ENCODE data around the gene ZBTB24.

DNA sequence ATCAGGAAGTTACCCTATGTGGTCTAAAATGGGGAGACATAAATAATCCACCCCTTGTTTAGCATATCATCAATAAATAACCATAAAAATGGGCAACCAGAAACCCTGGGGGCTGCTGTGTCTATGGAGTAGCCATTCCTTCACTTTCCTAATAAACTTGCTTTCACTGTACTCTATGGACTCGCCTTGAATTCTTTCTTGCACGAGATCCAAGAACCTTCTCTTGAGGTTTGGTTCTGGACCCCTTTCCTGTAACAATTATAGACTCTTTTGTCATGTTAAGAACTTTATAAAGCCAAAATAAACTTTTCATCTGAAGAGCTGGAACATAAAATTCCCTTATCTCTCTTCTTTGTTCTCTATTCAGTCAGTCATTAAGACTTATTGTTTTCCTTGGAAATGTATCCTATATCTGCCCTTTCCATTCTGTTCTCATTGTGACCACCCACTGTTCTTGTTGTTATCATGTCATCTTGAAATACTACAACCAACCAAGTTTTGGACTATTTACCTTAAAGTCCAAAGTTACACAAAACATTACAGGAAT, 29.3 kb upstream of the ZBTB24 start:
- TF ChIP-seq, protein P1, sequence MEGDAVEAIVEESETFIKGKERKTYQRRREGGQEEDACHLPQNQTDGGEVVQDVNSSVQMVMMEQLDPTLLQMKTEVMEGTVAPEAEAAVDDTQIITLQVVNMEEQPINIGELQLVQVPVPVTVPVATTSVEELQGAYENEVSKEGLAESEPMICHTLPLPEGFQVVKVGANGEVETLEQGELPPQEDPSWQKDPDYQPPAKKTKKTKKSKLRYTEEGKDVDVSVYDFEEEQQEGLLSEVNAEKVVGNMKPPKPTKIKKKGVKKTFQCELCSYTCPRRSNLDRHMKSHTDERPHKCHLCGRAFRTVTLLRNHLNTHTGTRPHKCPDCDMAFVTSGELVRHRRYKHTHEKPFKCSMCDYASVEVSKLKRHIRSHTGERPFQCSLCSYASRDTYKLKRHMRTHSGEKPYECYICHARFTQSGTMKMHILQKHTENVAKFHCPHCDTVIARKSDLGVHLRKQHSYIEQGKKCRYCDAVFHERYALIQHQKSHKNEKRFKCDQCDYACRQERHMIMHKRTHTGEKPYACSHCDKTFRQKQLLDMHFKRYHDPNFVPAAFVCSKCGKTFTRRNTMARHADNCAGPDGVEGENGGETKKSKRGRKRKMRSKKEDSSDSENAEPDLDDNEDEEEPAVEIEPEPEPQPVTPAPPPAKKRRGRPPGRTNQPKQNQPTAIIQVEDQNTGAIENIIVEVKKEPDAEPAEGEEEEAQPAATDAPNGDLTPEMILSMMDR (IDR thresholded peaks at IDR 0.05; ENCODE audit: borderline replicate concordance, extremely low read depth, low read length, poor library complexity, severe bottlenecking) = no peak
- TF ChIP-seq EZH2 (IDR thresholded peaks at IDR 0.05; ENCODE audit: borderline replicate concordance, low read depth, low read length, severe bottlenecking) = no peak
